Small intestine (tissue), 7 donors: Measurements from ENCODE around the gene PHF21A. TPM values are rescaled to one million over a fixed set of nuclear protein-coding genes. Genes with fewer than 3 reads are reported as not detected.

ENCODE experiments used
- DNase-seq, 2 donors: peaks; one replicate each; pipeline versions ENCODE4 v3.0.0 to v3.0.0-alpha.2; 2013
- FAIRE-seq: peaks from 2 replicates; lab custom pipeline; 2012; peaks lifted over from hg19 to GRCh38; lab: Jason Lieb, UNC
- H3K27ac ChIP-seq, 3 donors: one replicate each; pipeline ENCODE4 v1.5.1; 2013; ENCODE audit warnings: low read length in 2 of 3, mild to moderate bottlenecking in 2 of 3, control low read depth in 1 of 3, inconsistent platforms in 1 of 3, low read depth in 1 of 3, moderate library complexity in 1 of 3
- H3K27me3 ChIP-seq, 3 donors: one replicate each; pipeline ENCODE4 v1.6.1; 2013; ENCODE audit warnings: low read length in 3 of 3, inconsistent platforms in 1 of 3; ENCODE audit not compliant: control insufficient read depth in 3 of 3, insufficient read depth in 3 of 3
- H3K36me3 ChIP-seq, 3 donors: one replicate each; pipeline ENCODE4 v1.6.1; 2013; ENCODE audit warnings: low read length in 3 of 3, inconsistent platforms in 1 of 3, low read depth in 1 of 3, mild to moderate bottlenecking in 1 of 3, moderate library complexity in 1 of 3; ENCODE audit not compliant: control insufficient read depth in 3 of 3, insufficient read depth in 2 of 3
- H3K4me1 ChIP-seq, 3 donors: one replicate each; pipeline ENCODE4 v1.6.1; 2013; ENCODE audit warnings: low read length in 2 of 3, inconsistent platforms in 1 of 3, low read depth in 1 of 3, mild to moderate bottlenecking in 1 of 3, moderate library complexity in 1 of 3; ENCODE audit not compliant: control insufficient read depth in 3 of 3, insufficient read depth in 2 of 3
- H3K4me3 ChIP-seq, 3 donors: one replicate each; pipeline ENCODE4 v1.5.1; 2013; ENCODE audit warnings: low read length in 3 of 3, control low read depth in 1 of 3, inconsistent platforms in 1 of 3, low read depth in 1 of 3, mild to moderate bottlenecking in 1 of 3, moderate library complexity in 1 of 3
- H3K9me3 ChIP-seq, 2 donors: one replicate each; pipeline ENCODE4 v1.6.1; 2013; ENCODE audit warnings: low read depth in 1 of 2, low read length in 1 of 2; ENCODE audit not compliant: control insufficient read depth in 2 of 2, insufficient read depth in 1 of 2
- WGBS, 3 donors: extraction: QIAGEN DNeasy Blood & Tissue Kit; methylation state at CpG; one replicate each; pipeline ENCODE4 v1.1.7; 2013; 5-methylcytosine and 5-hydroxymethylcytosine counted together
- polyA plus RNA-seq, 4 donors: library from polyadenylated mRNA; stranded (reverse) in 3 of 4; unstranded in 1 of 4; fragments of 200-250 nt in 3 of 4; fragments of 120-200 nt in 1 of 4; gene quantifications; one replicate each; pipeline versions ENCODE4 v1.2.1 to v1.2.3, GENCODE V29; 2013
- donor health status: healthy with polysubstance abuse.
- donor health status: control.
- donor health status: control.
- donor health status: Bipolar disorder and iron deficiency.
- donor health status: healthy.

The PHF21A gene
- polyA plus RNA-seq, 4 donors, result 4.9 to 22.6 (median 7.7) TPM

DNA sequence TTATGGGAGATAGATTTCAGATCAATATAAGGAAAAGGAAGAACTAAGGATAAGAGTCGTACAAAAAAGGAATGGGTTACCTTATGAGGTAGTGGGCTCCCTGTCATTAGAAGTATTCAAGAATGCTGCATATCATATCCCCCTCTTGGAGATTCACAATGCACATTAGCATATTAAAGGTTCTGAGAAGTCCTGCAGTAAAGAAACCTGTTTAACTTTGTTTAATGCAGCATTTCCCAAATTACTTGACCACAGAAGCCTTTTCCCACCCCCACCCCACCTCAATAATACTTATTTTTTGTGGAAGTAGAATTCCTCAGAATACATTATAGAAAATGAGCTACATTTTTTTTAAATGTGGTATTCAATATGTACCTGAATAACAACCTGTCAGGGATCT lies 30.9 kb downstream of the PHF21A start:
- Histone ChIP-seq H3K9me3 (no peaks in the 10 kb centered on the region), H3K36me3 (peaks cover 0 to 4% (median 3%) of the 10 kb centered on the region in 3 donors), H3K4me1 (no peaks in the 10 kb centered on the region), H3K4me3 (no peak overlapping the region), H3K27ac (no peak overlapping the region), H3K27me3 (no peaks in the 10 kb centered on the region)
- no peak for DNase-seq
- 86 to 94% (median 91%) methylated on average over 1 of the region's 1 CpG for WGBS, 3 donors
- no peak for FAIRE-seq

DNA sequence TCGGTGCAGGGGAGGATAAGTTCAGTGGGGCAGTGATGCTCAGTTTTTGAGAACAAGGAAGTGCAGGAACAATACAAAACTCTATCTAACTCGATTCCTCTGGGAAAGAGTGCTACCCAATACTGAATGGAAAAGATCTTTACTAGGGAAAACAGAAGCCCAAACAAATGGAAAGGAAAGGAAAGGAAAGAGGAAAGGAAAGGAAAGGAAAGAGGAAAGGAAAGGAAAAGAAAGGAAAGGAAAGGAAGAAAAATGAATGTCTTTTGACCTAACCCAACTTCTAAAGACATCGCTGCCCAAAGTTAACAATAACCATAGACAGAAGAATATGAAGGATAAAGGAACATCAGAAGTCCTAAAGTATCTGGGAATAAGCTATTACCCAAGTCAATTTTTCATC lies 41.6 kb downstream of the PHF21A start:
- Histone ChIP-seq H3K4me3 (no peak overlapping the region), H3K27ac (no peak overlapping the region), H3K4me1 (no peaks in the 10 kb centered on the region), H3K9me3 (no peaks in the 10 kb centered on the region), H3K27me3 (no peaks in the 10 kb centered on the region), H3K36me3 (peaks cover 0 to 9% (median 7%) of the 10 kb centered on the region in 3 donors)
- WGBS, 3 donors, result 86 to 88% (median 87%) methylated on average over 3 of the region's 3 CpGs
- DNase-seq (no peak), FAIRE-seq (no peak)

DNA sequence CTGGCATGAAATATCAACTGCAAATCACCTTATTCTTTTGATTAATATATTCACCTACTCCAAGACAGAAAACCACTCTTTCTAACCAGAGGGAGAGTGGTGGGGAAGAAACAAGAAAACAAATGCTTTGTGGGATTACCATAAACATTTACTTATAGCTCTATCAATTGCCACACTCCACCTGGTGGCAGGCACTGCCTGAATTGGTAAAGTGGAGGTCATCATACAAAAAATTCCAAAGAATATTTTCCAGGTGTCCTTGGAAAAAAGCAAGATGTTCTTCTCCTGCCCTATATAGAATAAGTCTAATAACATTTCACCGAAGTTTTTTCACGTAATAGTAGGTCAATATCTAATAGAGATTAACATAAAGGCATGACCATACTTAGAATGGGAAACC lies 45.3 kb downstream of the PHF21A start:
- H3K4me1 ChIP-seq, result no peaks in the 10 kb centered on the region
- DNase-seq, result no peak
- 93 to 98% (median 93%) methylated on average over 2 of the region's 2 CpGs for WGBS, 3 donors
- H3K9me3 ChIP-seq, result no peaks in the 10 kb centered on the region
- no peak overlapping the region for H3K27ac ChIP-seq
- peaks cover 0 to 10% (median 3%) of the 10 kb centered on the region in 3 donors for H3K36me3 ChIP-seq
- H3K4me3 ChIP-seq, result no peak overlapping the region
- no peak for FAIRE-seq
- no peaks in the 10 kb centered on the region for H3K27me3 ChIP-seq

DNA sequence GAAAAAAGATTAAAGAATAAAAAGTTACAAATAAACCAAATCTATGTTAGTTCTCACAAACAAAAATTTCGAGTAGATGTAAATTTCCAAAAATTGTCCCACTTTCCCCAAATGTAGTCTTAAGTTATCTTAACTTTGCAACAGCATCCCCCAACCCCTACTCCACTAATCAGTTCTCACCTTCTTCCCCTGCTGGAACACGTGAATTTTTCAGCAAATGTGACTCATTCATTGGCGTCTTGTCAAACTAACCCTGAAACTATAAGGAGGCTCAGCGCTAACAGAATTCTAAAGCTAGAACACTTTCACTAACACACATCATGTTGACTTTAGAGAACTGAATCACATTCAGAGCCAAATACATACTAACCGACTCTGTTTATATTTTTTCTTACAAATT lies 46.1 kb downstream of the PHF21A start:
- Histone ChIP-seq H3K4me1 (no peaks in the 10 kb centered on the region), H3K9me3 (no peaks in the 10 kb centered on the region), H3K27me3 (no peaks in the 10 kb centered on the region), H3K36me3 (peaks cover 0 to 9% (median 3%) of the 10 kb centered on the region in 3 donors), H3K4me3 (no peak overlapping the region), H3K27ac (no peak overlapping the region)
- FAIRE-seq (no peak), DNase-seq (no peak)
- 58 to 64% (median 62%) methylated on average over 5 of the region's 5 CpGs for WGBS, 3 donors

DNA sequence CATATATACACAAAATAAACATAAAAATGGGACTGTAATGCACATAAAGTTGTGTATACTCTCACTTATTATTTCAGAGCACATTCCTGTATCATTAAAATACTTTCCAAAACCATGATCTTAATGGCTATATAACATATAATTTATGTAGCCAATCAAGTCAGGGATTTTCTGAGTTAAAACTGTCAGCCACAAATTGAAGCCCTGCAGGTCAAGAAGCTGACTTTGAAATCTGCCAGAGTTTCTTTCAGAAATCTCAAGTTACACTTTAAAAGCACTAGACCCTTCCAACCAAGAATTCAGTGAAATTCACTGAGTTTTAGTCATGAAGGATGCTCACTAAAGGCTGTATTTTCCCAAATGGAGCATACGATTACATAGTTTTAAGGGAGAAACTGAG lies 47.6 kb downstream of the PHF21A start:
- Histone ChIP-seq H3K27me3 (no peaks in the 10 kb centered on the region), H3K27ac (no peak overlapping the region), H3K4me3 (no peak overlapping the region), H3K36me3 (peaks cover 0 to 6% (median 4%) of the 10 kb centered on the region in 3 donors), H3K4me1 (no peaks in the 10 kb centered on the region), H3K9me3 (no peaks in the 10 kb centered on the region)
- WGBS, 3 donors, result 98 to 100% (median 99%) methylated on average over 1 of the region's 1 CpG
- FAIRE-seq (no peak), DNase-seq (no peak)

DNA sequence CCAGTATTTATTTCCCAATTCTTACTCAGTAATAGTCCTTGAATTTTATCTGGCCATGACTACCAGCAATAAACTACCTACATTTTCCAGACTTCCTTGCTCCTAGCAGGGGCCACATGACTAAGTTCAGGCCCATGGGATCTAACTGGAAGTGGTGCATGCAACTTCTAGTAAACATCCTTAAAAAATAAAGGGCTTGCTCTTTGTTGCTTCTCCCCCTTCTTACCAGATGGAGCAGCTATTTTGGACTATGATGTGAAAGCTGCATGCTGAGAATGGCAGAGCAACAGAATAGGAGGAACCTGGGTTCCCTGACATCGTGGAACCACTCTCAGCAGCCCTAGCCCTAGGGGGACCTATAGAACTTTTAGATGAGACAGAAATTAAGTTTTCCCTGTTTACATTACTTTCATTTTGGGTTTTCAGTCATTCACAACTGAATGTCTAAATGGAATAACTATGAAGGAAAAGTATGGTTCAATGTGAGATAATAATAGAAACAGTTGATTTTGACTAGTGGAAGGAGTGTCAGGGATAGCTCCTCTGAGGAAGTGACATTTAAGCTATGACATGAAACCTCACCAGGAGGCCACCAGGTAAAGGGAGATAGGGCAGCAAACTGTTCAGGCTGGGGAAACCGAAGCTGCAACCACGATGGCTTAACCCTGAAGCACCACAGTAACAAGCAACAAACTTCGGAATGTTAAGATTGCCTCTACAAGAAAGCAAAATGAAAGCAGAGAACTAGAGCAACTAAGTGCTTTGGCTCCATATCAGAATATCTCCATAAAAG lies 48.9 kb downstream of the PHF21A start:
- H3K36me3 ChIP-seq, result peaks cover 0 to 6% (median 2%) of the 10 kb centered on the region in 3 donors
- peak in 1 of 2 donors; percentile 5 for DNase-seq
- H3K27ac ChIP-seq, result no peak overlapping the region
- no peak for FAIRE-seq
- WGBS, 3 donors, result 66 to 74% (median 67%) methylated on average over 4 of the region's 4 CpGs
- no peak overlapping the region for H3K4me3 ChIP-seq
- H3K27me3 ChIP-seq, result no peaks in the 10 kb centered on the region
- no peaks in the 10 kb centered on the region for H3K4me1 ChIP-seq
- no peaks in the 10 kb centered on the region for H3K9me3 ChIP-seq

DNA sequence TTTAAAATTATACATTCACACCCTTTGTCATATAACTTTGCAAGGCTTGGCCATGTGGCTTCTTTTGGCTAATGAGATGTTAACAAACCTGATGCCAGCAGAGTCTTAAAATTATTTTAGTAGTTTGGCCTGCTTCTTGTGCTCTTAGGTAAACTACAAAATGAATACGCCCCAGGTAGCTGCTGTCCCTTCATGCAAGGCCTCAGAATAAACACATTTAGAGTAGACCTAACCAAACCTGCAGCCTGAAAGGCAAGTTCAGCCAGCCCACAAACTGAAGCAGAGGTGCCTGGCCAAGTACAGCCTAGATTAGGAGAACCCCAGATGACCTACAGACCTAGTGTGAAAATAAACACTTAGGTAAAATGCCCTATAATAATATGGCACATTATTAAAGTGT lies 50.2 kb downstream of the PHF21A start:
- Histone ChIP-seq H3K4me3 (no peak overlapping the region), H3K27me3 (no peaks in the 10 kb centered on the region), H3K9me3 (no peaks in the 10 kb centered on the region), H3K4me1 (no peaks in the 10 kb centered on the region), H3K36me3 (peaks cover 0 to 3% (median 2%) of the 10 kb centered on the region in 3 donors), H3K27ac (no peak overlapping the region)
- no peak for FAIRE-seq
- no peak for DNase-seq
- WGBS, 3 donors, result 93 to 100% (median 97%) methylated on average over 1 of the region's 1 CpG

DNA sequence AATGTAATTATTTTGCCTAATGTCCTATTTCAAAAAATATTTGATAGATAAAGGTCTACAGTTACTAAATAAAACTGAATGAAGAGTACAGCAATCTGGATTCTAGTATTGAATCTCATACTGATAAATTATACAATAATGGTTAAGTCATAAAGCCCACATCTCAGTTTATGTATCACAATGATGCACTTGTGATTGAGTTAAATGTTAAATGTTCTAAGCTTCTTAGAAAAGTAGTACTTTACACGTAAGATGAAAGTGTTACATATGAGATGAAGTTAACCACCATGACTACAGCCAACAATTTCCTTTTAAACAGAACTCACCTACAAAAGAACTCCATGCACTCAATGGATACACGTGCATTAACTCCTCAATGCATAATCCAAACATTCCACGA lies 51.7 kb downstream of the PHF21A start:
- Histone ChIP-seq H3K9me3 (no peaks in the 10 kb centered on the region), H3K27me3 (no peaks in the 10 kb centered on the region), H3K4me1 (no peaks in the 10 kb centered on the region), H3K4me3 (no peak overlapping the region), H3K27ac (no peak overlapping the region), H3K36me3 (peaks cover 0 to 3% (median 2%) of the 10 kb centered on the region in 3 donors)
- FAIRE-seq (peak; percentile 19), DNase-seq (no peak)
- 91 to 94% (median 93%) methylated on average over 3 of the region's 3 CpGs for WGBS, 3 donors
